GM10266 (cell line): ENCODE measurements around the gene EVC.

Experiments
- DNase-seq: peaks from one replicate; pipeline ENCODE4 v3.0.0; 2012; ENCODE audit errors: extremely low spot score
- CTCF ChIP-seq: IDR thresholded peaks from 2 replicates; pipeline ENCODE4 v1.5.1; 2012; ENCODE audit warnings: mild to moderate bottlenecking, low read depth; ENCODE audit not compliant: control insufficient read depth, insufficient read depth; ENCODE audit errors: missing control alignments

The EVC gene

GRCh38 chr4:5780831-5781480 lies 70.0 kb downstream of the EVC start:
- no peak for DNase-seq
- TF ChIP-seq CTCF = no peak

- no peak for TF ChIP-seq CTCF
- DNase-seq = no peak
These were observed 70.7 kb downstream of the EVC start for GRCh38 chr4:5781691-5782090.

GRCh38 chr4:5782829-5783476 lies 72.0 kb downstream of the EVC start:
- TF ChIP-seq CTCF = no peak

GRCh38 chr4:5783486-5783885 lies 72.5 kb downstream of the EVC start:
- no peak for DNase-seq
- no peak for TF ChIP-seq CTCF

More at GRCh38 chr4:5782829-5783476, 72.0 kb downstream of the EVC start:
- DNase-seq = no peak

GRCh38 chr4:5784021-5784420 lies 73.0 kb downstream of the EVC start:
- no peak for DNase-seq
- TF ChIP-seq CTCF = no peak

GRCh38 chr4:5784960-5785611 lies 74.1 kb downstream of the EVC start:
- no peak for TF ChIP-seq CTCF
- no peak for DNase-seq
